GM12878 (cell line): Measurements from ENCODE around the gene WBP1L. TPM values are rescaled to one million over a fixed set of nuclear protein-coding genes. Genes with fewer than 3 reads are reported as not detected.

Source experiments
- ATAC-seq: fragments of 200-7000 bp; cut with Tn5 transposase; 3 replicates; pipeline ENCODE4 v1.9.1; 2020; ENCODE audit warnings: mild to moderate bottlenecking, moderate library complexity
- BruUV-seq: library from RNA; stranded (reverse); fragments of 400-500 nt; replicated peaks from 2 replicates; lab custom pipeline; 2021; lab: Mats Ljungman, UMichigan
- CTCF ChIA-PET: fragments of 300-600 bp; sonication (Branson Sonifier 250); formaldehyde crosslinking; extraction: SDS; loops from one replicate; lab custom pipeline; 2021; ENCODE audit warnings: inconsistent platforms; lab: Yijun Ruan, JAX
- POLR2A ChIA-PET: fragments of 350-600 bp; formaldehyde crosslinking; extraction: SDS; loops from one replicate; lab custom pipeline; 2021; ENCODE audit warnings: inconsistent platforms; lab: Charles Lee
- RAD21 ChIA-PET: fragments of 300-600 bp; sonication (Branson Sonifier 250); formaldehyde crosslinking; loops from one replicate; lab custom pipeline; 2023; ENCODE audit warnings: antibody characterized with exemption; ENCODE audit not compliant: unreplicated experiment; lab: Charles Lee
- SMC1A ChIA-PET: fragments of 300-600 bp; sonication (Branson Sonifier 250); formaldehyde crosslinking; loops from one replicate; lab custom pipeline; 2023; ENCODE audit not compliant: unreplicated experiment, uncharacterized antibody; lab: Charles Lee
- DNase-seq: peaks from one replicate; pipeline ENCODE4 v3.0.0-alpha.2; 2011; ENCODE audit warnings: low read depth, low spot score
- FAIRE-seq: peaks from 3 replicates; lab custom pipeline; 2011; peaks lifted over from hg19 to GRCh38; lab: Jason Lieb, UNC
- H2AFZ ChIP-seq: 2 replicates; pipeline ENCODE4 v1.6.0; 2011; ENCODE audit warnings: low read depth, low read length, control low read depth; ENCODE audit not compliant: control insufficient read depth
- H3K27ac ChIP-seq: 2 replicates; pipeline ENCODE4 v1.5.1; 2011; ENCODE audit warnings: control low read depth; ENCODE audit not compliant: control insufficient read depth, insufficient read depth
- H3K27me3 ChIP-seq, 2 experiments: replicated peaks in 1 of 2; 2 replicates each; pipeline versions ENCODE4 v1.6.0 to v1.6.1; 2011; ENCODE audit warnings: low read length in 1 of 2; ENCODE audit not compliant: control insufficient read depth in 2 of 2, insufficient read depth in 2 of 2
- H3K36me3 ChIP-seq, 2 experiments: 2 replicates each; pipeline ENCODE4 v1.5.1; 2011; ENCODE audit warnings: low read length in 1 of 2; ENCODE audit not compliant: control insufficient read depth in 2 of 2, insufficient read depth in 2 of 2
- H3K4me1 ChIP-seq: 2 replicates; pipeline ENCODE4 v1.6.1; 2011; ENCODE audit warnings: mild to moderate bottlenecking, low read length, moderate library complexity, mixed read lengths; ENCODE audit not compliant: control insufficient read depth, insufficient read depth
- H3K4me2 ChIP-seq: 2 replicates; pipeline ENCODE4 v1.6.0; 2011; ENCODE audit warnings: control low read depth; ENCODE audit not compliant: control insufficient read depth, insufficient read depth
- H3K4me3 ChIP-seq: fragments of 200-600 bp; sonication (generic); 2 replicates; pipeline ENCODE4 v1.5.1; 2016
- H3K79me2 ChIP-seq: 2 replicates; pipeline ENCODE4 v1.6.0; 2011; ENCODE audit warnings: low read length; ENCODE audit not compliant: control insufficient read depth, insufficient read depth
- H3K9ac ChIP-seq: 2 replicates; pipeline ENCODE4 v1.8.0; 2011; ENCODE audit warnings: low read length, control low read depth, mixed read lengths; ENCODE audit not compliant: control insufficient read depth, insufficient read depth
- H3K9me3 ChIP-seq: replicated peaks from 3 replicates; pipeline ENCODE4 v1.5.1; 2011; ENCODE audit warnings: mild to moderate bottlenecking, low read length; ENCODE audit not compliant: control insufficient read depth, insufficient read depth
- H4K20me1 ChIP-seq: 2 replicates; pipeline ENCODE4 v1.6.0; 2011; ENCODE audit not compliant: control insufficient read depth, insufficient read depth
- BHLHE40 ChIP-seq, 2 experiments: fragments of 450-650 bp in 1 of 2; IDR thresholded peaks; 2 replicates each; pipeline ENCODE4 v1.6.1; 2011 to 2017; ENCODE audit warnings: low read depth in 2 of 2, borderline replicate concordance in 1 of 2, improper control_type of control experiment in 1 of 2, low read length in 1 of 2, mild to moderate bottlenecking in 1 of 2
- ETV6 ChIP-seq, 2 experiments: fragments of 450-650 bp in 1 of 2; IDR thresholded peaks in 1 of 2; conservative IDR thresholded peaks in 1 of 2; 2 replicates each; pipeline ENCODE4 v1.6.1; 2014; ENCODE audit warnings: antibody characterized with exemption in 1 of 2, borderline replicate concordance in 1 of 2, low read depth in 1 of 2, mild to moderate bottlenecking in 1 of 2, moderate library complexity in 1 of 2
- HCFC1 ChIP-seq: fragments of 150-350 bp; IDR thresholded peaks from 2 replicates; pipeline ENCODE4 v1.6.1; 2014; ENCODE audit warnings: low read length
- HDAC6 ChIP-seq: fragments of 200-600 bp; sonication (generic); IDR thresholded peaks from one replicate; pipeline ENCODE4 v1.8.0; 2017; ENCODE audit warnings: antibody characterized with exemption; ENCODE audit not compliant: unreplicated experiment
- KLF5 ChIP-seq: fragments of 450-650 bp; IDR thresholded peaks from 2 replicates; pipeline ENCODE4 v1.6.1; 2014; ENCODE audit warnings: mild to moderate bottlenecking; ENCODE audit not compliant: partially characterized antibody
- LARP7 ChIP-seq: fragments of 450-650 bp; IDR thresholded peaks from 2 replicates; pipeline ENCODE4 v1.6.1; 2017; ENCODE audit warnings: mild to moderate bottlenecking
- MEF2B ChIP-seq: fragments of 450-650 bp; IDR thresholded peaks from 2 replicates; pipeline ENCODE4 v1.6.1; 2018; ENCODE audit warnings: mild to moderate bottlenecking, moderate library complexity; ENCODE audit not compliant: partially characterized antibody, poor library complexity, severe bottlenecking
- MTA2 ChIP-seq: fragments of 450-650 bp; IDR thresholded peaks from 2 replicates; pipeline ENCODE4 v1.6.1; 2016; ENCODE audit warnings: low read depth, mild to moderate bottlenecking, moderate library complexity
- MTA3 ChIP-seq: IDR thresholded peaks from 2 replicates; pipeline ENCODE4 v1.6.1; 2012; ENCODE audit warnings: low read length, inconsistent platforms, borderline replicate concordance
- MYB ChIP-seq: fragments of 150-350 bp; IDR thresholded peaks from 2 replicates; pipeline ENCODE4 v1.6.1; 2014; ENCODE audit warnings: mild to moderate bottlenecking, low read depth, low read length, borderline replicate concordance
- NFYB ChIP-seq: IDR thresholded peaks from 2 replicates; pipeline ENCODE4 v1.6.1; 2011; ENCODE audit warnings: low read depth, mild to moderate bottlenecking, low read length, improper control_type of control experiment, moderate library complexity; ENCODE audit not compliant: insufficient read depth
- TARDBP ChIP-seq: IDR thresholded peaks from 2 replicates; pipeline ENCODE4 v1.6.1; 2016; ENCODE audit warnings: borderline replicate concordance
- ZBED1 ChIP-seq: IDR thresholded peaks from 2 replicates; pipeline ENCODE4 v1.6.1; 2016; ENCODE audit warnings: borderline replicate concordance
- ZBTB4 ChIP-seq: fragments of 450-650 bp; formaldehyde crosslinking; IDR thresholded peaks from 2 replicates; pipeline ENCODE4 v1.4.0; 2022; ENCODE audit warnings: mild to moderate bottlenecking, moderate library complexity
- ZNF592 ChIP-seq: fragments of 450-650 bp; IDR thresholded peaks from 2 replicates; pipeline ENCODE4 v1.6.1; 2017; ENCODE audit warnings: mild to moderate bottlenecking, moderate library complexity
- WGBS: methylation state at CpG from one replicate; pipeline ENCODE4 v1.1.6; 2016; ENCODE audit warnings: low lambda C conversion rate; ENCODE audit not compliant: insufficient replicate concordance, insufficient coverage; ENCODE audit errors: missing lambda C conversion rate; 5-methylcytosine and 5-hydroxymethylcytosine counted together
- in situ Hi-C: fragments of 300-500 bp; cut with MboI; formaldehyde crosslinking; loops from 9 replicates; pipeline ENCODE4 v1.14.3; 2018; ENCODE audit warnings: mixed read lengths
- intact Hi-C: fragments of 100-400 bp; cut with micrococcal nuclease; formaldehyde crosslinking; loops from one replicate; pipeline ENCODE4 v1.14.2; 2022; ENCODE audit not compliant: unreplicated experiment
- polyA plus RNA-seq, 11 experiments: library from polyadenylated mRNA; depleted of rRNA in 4 of 11; unstranded in 6 of 11; stranded (reverse) in 5 of 11; fragments of >200 nt; fragmentation: Nextera tagmentation in 4 of 11; fragmentation: Illumina TruSeq in 1 of 11; extraction: Ambion mirVana in 4 of 11; extraction: Trizol in 1 of 11; gene quantifications; 1 replicate in 1 of 11; 2 replicates in 10 of 11; pipeline versions ENCODE4 v1.2.1 to v1.2.3, GENCODE V29; 2011 to 2016; ENCODE audit warnings: inconsistent platforms in 2 of 11, missing spikeins in 2 of 11, low read depth in 1 of 11
- total RNA-seq, 4 experiments: library from RNA; depleted of rRNA in 3 of 4; stranded (reverse); fragments of >200 nt in 3 of 4; fragmentation: Illumina TruSeq in 1 of 4; extraction: Trizol in 1 of 4; gene quantifications; 2 replicates each; pipeline versions ENCODE4 v1.2.1 to v1.2.3, GENCODE V29; 2013 to 2021

Gene WBP1L
- total and polyA plus RNA-seq, 10 of the 15 experiments (the other 5 are each of a cell fraction or from before 2014, with no cell fraction given): 3.7 to 18.8 (median 12.3) TPM

GRCh38 chr10:102726274-102726673 is 17.5 kb upstream of the WBP1L start:
- no peak overlapping the region for H3K27ac ChIP-seq
- in situ Hi-C loops: loop anchor here (5.0 kb wide), 1 partner anchor 176 kb away; no protein-coding TSS in a partner anchor
- peaks cover 6 to 13% of the 10 kb centered on the region in 2 experiments; a peak in 3 of 4 replicates for H3K36me3 ChIP-seq
- no peaks in the 10 kb centered on the region for H3K9me3 ChIP-seq
- FAIRE-seq (no peak), ATAC-seq (no peak), DNase-seq (no peak)
- H2AFZ ChIP-seq: no peak overlapping the region
- CTCF ChIA-PET: interaction anchor here (1.3 to 2.9 kb wide), 6 partner anchors 12 to 174 kb away, joined by 3 to 13 read pairs (median 6); partner anchors contain the start of genes ARL3 and SFXN2
- SMC1A ChIA-PET: interaction anchor here (1.0 to 2.4 kb wide), 2 partner anchors 18 to 176 kb away, joined by 3 to 13 read pairs; no protein-coding TSS in a partner anchor
- no peaks in the 10 kb centered on the region for H4K20me1 ChIP-seq
- intact Hi-C loops: loop anchor here (5.0 to 10.0 kb wide), 2 partner anchors 111 to 339 kb away; partner anchors contain the start of gene CYP17A1
- H3K27me3 ChIP-seq: no peaks in the 10 kb centered on the region
- 92% methylated on average over 3 of the region's 3 CpGs for WGBS
- H3K79me2 ChIP-seq: no peaks in the 10 kb centered on the region
- H3K4me2 ChIP-seq: no peak overlapping the region
- RAD21 ChIA-PET: interaction anchor here (2.4 kb wide), 1 partner anchor 175 kb away, joined by 10 read pairs; no protein-coding TSS in a partner anchor
- POLR2A ChIA-PET: interaction anchor here (1.2 to 1.9 kb wide), 2 partner anchors 17 to 177 kb away, joined by 3 to 4 read pairs; partner anchors contain the start of gene WBP1L
- BruUV-seq: no TSS peak
- no peak for TF ChIP-seq HCFC1
- no peak for TF ChIP-seq ZNF592
- no peak for TF ChIP-seq MEF2B
- no peak for TF ChIP-seq MYB
- TF ChIP-seq TARDBP: no peak
- TF ChIP-seq BHLHE40 (IDR thresholded peaks at IDR 0.05; ENCODE audit: borderline replicate concordance in 1 of 2, low read depth in 2 of 2, low read length in 1 of 2): no peak
- no peak for TF ChIP-seq ETV6 (conservative IDR thresholded peaks at IDR 0.05 in 1 of 2, IDR thresholded peaks at IDR 0.05 in 1 of 2; ENCODE audit: borderline replicate concordance in 1 of 2, low read depth in 1 of 2)
- TF ChIP-seq HDAC6: no peak
- no peak for TF ChIP-seq LARP7
- TF ChIP-seq ZBTB4 (CRISPR knock-in tag): no peak
- no peak for TF ChIP-seq MTA3
- no peak for TF ChIP-seq MTA2
- TF ChIP-seq NFYB: no peak
- TF ChIP-seq ZBED1: no peak
- no peak for TF ChIP-seq KLF5
- H3K9ac ChIP-seq: no peak overlapping the region
- H3K4me3 ChIP-seq: no peak overlapping the region
- H3K4me1 ChIP-seq: no peaks in the 10 kb centered on the region
